ENCODE data around the gene TRIM49D1.
"Not testable (repeated sequence)": the region's sequence is repeated elsewhere in the genome, so short reads cannot be mapped to it uniquely, and the experiment has no call there.

DNA sequence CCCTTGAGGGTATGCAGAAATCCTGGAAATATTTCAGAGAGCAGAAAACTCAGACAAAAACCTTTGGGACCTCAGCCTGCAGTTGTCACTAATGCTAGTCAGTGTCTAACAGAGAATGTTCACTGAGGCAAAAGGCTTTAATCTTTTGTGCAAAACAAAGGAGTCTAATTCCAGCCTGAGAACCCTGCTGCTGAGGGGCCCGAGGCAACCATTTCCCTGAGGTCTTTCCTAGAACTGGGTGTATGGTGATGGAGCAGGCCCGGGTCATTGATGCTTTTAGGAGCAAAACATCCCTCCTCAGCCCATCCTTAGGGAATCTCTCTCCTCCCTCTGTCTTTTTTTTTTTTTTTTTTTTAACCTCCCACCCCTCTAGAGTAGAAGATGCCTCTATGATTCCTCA lies 49.5 kb downstream of the TRIM49D1 start:
- TF ChIP-seq, protein P1, sequence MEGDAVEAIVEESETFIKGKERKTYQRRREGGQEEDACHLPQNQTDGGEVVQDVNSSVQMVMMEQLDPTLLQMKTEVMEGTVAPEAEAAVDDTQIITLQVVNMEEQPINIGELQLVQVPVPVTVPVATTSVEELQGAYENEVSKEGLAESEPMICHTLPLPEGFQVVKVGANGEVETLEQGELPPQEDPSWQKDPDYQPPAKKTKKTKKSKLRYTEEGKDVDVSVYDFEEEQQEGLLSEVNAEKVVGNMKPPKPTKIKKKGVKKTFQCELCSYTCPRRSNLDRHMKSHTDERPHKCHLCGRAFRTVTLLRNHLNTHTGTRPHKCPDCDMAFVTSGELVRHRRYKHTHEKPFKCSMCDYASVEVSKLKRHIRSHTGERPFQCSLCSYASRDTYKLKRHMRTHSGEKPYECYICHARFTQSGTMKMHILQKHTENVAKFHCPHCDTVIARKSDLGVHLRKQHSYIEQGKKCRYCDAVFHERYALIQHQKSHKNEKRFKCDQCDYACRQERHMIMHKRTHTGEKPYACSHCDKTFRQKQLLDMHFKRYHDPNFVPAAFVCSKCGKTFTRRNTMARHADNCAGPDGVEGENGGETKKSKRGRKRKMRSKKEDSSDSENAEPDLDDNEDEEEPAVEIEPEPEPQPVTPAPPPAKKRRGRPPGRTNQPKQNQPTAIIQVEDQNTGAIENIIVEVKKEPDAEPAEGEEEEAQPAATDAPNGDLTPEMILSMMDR (IDR thresholded peaks at IDR 0.05), result not testable (repeated sequence)
- TF ChIP-seq EP300 (IDR thresholded peaks at IDR 0.05), result not testable (repeated sequence)
